Measurements from ENCODE around the gene SYNE2. TPM values are rescaled to one million over a fixed set of nuclear protein-coding genes. Genes with fewer than 3 reads are reported as not detected.

SYNE2 gene
- total and polyA plus RNA-seq, 2 donors (not counting 3 experiments of a cell fraction or from before 2014, with no cell fraction given) = 16.0 to 53.7 TPM

- Histone ChIP-seq H3K9ac (replicated peaks; ENCODE audit: extremely low read depth, insufficient read depth, low read length) (no peak overlapping the region), H3K4me2 (ENCODE audit: insufficient read depth, low read length) (no peak overlapping the region), H3K79me2 (ENCODE audit: control insufficient read depth, insufficient read depth, low read length) (no peaks in the 10 kb centered on the region), H4K20me1 (replicated peaks; ENCODE audit: control insufficient read depth, extremely low read depth, insufficient read depth, low read length) (no peaks in the 10 kb centered on the region), H3K4me3 (replicated peaks in 1 of 3; ENCODE audit: insufficient read depth in 1 of 3, low read depth in 1 of 3, low read length in 3 of 3) (no peak overlapping the region), H3K9me1 (replicated peaks; ENCODE audit: control insufficient read depth, extremely low read depth, insufficient read depth, low read length) (no peaks in the 10 kb centered on the region), H3K27ac (ENCODE audit: insufficient read depth, low read depth, low read length) (no peak overlapping the region), H2AFZ (ENCODE audit: low read depth, low read length) (no peak overlapping the region), H3K9me3 (replicated peaks; ENCODE audit: control insufficient read depth, insufficient read depth, low read length) (no peaks in the 10 kb centered on the region), H3K27me3 (ENCODE audit: control insufficient read depth in 2 of 2, insufficient read depth in 2 of 2, low read length in 2 of 2) (no peaks in the 10 kb centered on the region), H3K36me3 (ENCODE audit: control insufficient read depth in 2 of 2, extremely low read depth in 1 of 2, insufficient read depth in 2 of 2, low read length in 2 of 2) (peaks cover 0 to 5% of the 10 kb centered on the region in 2 experiments), H3K4me1 (ENCODE audit: control insufficient read depth, extremely low read depth, insufficient read depth, low read length) (peaks cover 4% of the 10 kb centered on the region)
- CTCF ChIA-PET = no interaction called here
- no peak for TF ChIP-seq GATA2 (IDR thresholded peaks at IDR 0.05; ENCODE audit: insufficient read depth, insufficient read length, low read depth, low read length)
- no peak for TF ChIP-seq EZH2 (IDR thresholded peaks at IDR 0.05; ENCODE audit: borderline replicate concordance, low read depth, low read length, severe bottlenecking)
- TF ChIP-seq FOS (IDR thresholded peaks at IDR 0.05; ENCODE audit: borderline replicate concordance, insufficient read depth, low read length) = no peak
- no peak for TF ChIP-seq MAX (IDR thresholded peaks at IDR 0.05; ENCODE audit: insufficient read depth, insufficient read length)
- TF ChIP-seq POLR2A (IDR thresholded peaks at IDR 0.05; ENCODE audit: low read depth, low read length) = no peak
- TF ChIP-seq JUN (IDR thresholded peaks at IDR 0.05; ENCODE audit: borderline replicate concordance, insufficient read depth, insufficient read length, low read depth) = no peak
- TF ChIP-seq MYC (IDR thresholded peaks at IDR 0.05; ENCODE audit: low read depth, low read length) = no peak
- no peak for TF ChIP-seq CTCF (IDR thresholded peaks at IDR 0.05; ENCODE audit: extremely low read depth in 1 of 2, insufficient read depth in 1 of 2, low read depth in 1 of 2, low read length in 2 of 2)
- no peak for TF ChIP-seq POLR2AphosphoS5 (IDR thresholded peaks at IDR 0.05; ENCODE audit: insufficient read depth, low read depth, low read length)
- dilution Hi-C loops (cut with MboI; ENCODE audit: extremely low pct_ligation_motif_present, low sequenced_read_pairs) (no loop called here), intact Hi-C loops (cut with micrococcal nuclease) (no loop called here)
- POLR2A ChIA-PET = no interaction called here
- DNase-seq (ENCODE audit: low read depth, low spot score) (no peak), FAIRE-seq (no peak)
- no TSS peak for BruUV-seq (replicated peaks)
Observed at GRCh38 chr14:64112867-64113678, 260.3 kb downstream of the SYNE2 start.

Data from endothelial cell of umbilical vein (primary cell).